Breast epithelium (tissue), 3 donors: Measurements from ENCODE around the gene TMEM240.
"Not testable (repeated sequence)": the region's sequence is repeated elsewhere in the genome, so short reads cannot be mapped to it uniquely, and the experiment has no call there.

Source experiments
- POLR2A ChIP-seq: fragments of 450-650 bp; IDR thresholded peaks from one replicate; pipeline ENCODE4 v1.6.1; 2016; ENCODE audit warnings: antibody characterized with exemption, mild to moderate bottlenecking, moderate library complexity
- TF ChIP-seq, protein P1 (sequence below), 3 donors: fragments of 450-650 bp; IDR thresholded peaks; one replicate each; pipeline ENCODE4 v1.5.1; 2016 to 2017; ENCODE audit warnings: antibody characterized with exemption in 3 of 3, mild to moderate bottlenecking in 3 of 3, moderate library complexity in 3 of 3

DNA sequence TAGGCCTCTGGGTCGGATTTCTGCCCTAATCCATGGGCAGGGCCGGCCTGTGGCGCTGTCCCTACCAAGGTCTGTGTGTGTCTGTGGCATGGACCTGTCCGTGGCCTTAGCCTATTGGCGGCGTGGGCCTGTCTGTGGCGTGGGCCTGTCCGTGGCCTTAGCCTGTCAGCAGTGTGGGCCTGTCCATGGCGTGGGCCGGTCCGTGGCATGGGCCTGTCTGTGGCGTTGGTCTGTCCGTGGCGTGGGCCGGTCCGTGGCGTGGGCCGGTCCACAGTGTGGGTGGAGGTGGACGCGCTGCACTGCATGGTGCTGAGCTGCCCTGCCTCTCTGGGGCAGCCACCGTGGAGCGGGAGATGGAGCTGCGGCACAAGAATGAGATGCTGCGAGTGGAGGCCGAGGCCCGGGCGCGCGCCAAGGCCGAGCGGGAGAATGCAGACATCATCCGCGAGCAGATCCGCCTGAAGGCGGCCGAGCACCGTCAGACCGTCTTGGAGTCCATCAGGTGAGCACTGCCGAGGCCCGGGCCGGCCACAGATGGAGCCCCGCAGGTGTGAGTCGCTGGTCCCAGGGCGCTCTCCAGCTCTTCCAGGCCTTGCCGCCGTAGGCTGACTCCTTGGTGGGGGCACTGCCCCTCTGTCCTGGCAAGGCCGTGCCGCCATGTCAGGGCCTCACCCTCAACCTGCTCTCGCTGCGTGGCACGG, 20.5 kb downstream of the TMEM240 start:
- TF ChIP-seq, protein P1, sequence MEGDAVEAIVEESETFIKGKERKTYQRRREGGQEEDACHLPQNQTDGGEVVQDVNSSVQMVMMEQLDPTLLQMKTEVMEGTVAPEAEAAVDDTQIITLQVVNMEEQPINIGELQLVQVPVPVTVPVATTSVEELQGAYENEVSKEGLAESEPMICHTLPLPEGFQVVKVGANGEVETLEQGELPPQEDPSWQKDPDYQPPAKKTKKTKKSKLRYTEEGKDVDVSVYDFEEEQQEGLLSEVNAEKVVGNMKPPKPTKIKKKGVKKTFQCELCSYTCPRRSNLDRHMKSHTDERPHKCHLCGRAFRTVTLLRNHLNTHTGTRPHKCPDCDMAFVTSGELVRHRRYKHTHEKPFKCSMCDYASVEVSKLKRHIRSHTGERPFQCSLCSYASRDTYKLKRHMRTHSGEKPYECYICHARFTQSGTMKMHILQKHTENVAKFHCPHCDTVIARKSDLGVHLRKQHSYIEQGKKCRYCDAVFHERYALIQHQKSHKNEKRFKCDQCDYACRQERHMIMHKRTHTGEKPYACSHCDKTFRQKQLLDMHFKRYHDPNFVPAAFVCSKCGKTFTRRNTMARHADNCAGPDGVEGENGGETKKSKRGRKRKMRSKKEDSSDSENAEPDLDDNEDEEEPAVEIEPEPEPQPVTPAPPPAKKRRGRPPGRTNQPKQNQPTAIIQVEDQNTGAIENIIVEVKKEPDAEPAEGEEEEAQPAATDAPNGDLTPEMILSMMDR (IDR thresholded peaks at IDR 0.05), result not testable (repeated sequence)
- not testable (repeated sequence) for TF ChIP-seq POLR2A
